ENCODE results near the gene BOC.

BOC gene

GRCh38 chr3:113295463-113295862, 84.1 kb downstream of the BOC start:
- H3K27me3 ChIP-seq (ENCODE audit: insufficient read depth, low read length): no peaks in the 10 kb centered on the region
- no peaks in the 10 kb centered on the region for H3K9me3 ChIP-seq (ENCODE audit: insufficient read depth, low read depth, low read length)
- H3K9ac ChIP-seq (ENCODE audit: low read depth, low read length): no peak overlapping the region
- no peaks in the 10 kb centered on the region for H3K36me3 ChIP-seq (ENCODE audit: insufficient read depth, low read depth, low read length)
- H3K4me3 ChIP-seq (ENCODE audit: low read length): no peak overlapping the region
- H3K4me1 ChIP-seq (ENCODE audit: insufficient read depth, low read length): peaks cover 10% of the 10 kb centered on the region; the same call in 1 of the 2 replicates
- H3K27ac ChIP-seq (ENCODE audit: low read length): no peak overlapping the region

- H3K9ac ChIP-seq (ENCODE audit: low read depth, low read length): no peak overlapping the region
- peaks cover 10% of the 10 kb centered on the region; the same call in 1 of the 2 replicates for H3K4me1 ChIP-seq (ENCODE audit: insufficient read depth, low read length)
- H3K27me3 ChIP-seq (ENCODE audit: insufficient read depth, low read length): no peaks in the 10 kb centered on the region
- H3K27ac ChIP-seq (ENCODE audit: low read length): no peak overlapping the region
- H3K36me3 ChIP-seq (ENCODE audit: insufficient read depth, low read depth, low read length): no peaks in the 10 kb centered on the region
- no peak overlapping the region for H3K4me3 ChIP-seq (ENCODE audit: low read length)
- no peaks in the 10 kb centered on the region for H3K9me3 ChIP-seq (ENCODE audit: insufficient read depth, low read depth, low read length)
Measured at GRCh38 chr3:113297287-113297686, 85.9 kb downstream of the BOC start.

- Histone ChIP-seq H3K27ac (ENCODE audit: low read length) (no peak overlapping the region), H3K4me3 (ENCODE audit: low read length) (no peak overlapping the region), H3K4me1 (ENCODE audit: insufficient read depth, low read length) (peaks cover 10% of the 10 kb centered on the region; the same call in 1 of the 2 replicates), H3K36me3 (ENCODE audit: insufficient read depth, low read depth, low read length) (no peaks in the 10 kb centered on the region), H3K9ac (ENCODE audit: low read depth, low read length) (no peak overlapping the region), H3K9me3 (ENCODE audit: insufficient read depth, low read depth, low read length) (no peaks in the 10 kb centered on the region), H3K27me3 (ENCODE audit: insufficient read depth, low read length) (no peaks in the 10 kb centered on the region)
Measured at GRCh38 chr3:113297841-113298240, 86.5 kb downstream of the BOC start.

- Histone ChIP-seq H3K9ac (ENCODE audit: low read depth, low read length) (no peak overlapping the region), H3K27ac (ENCODE audit: low read length) (no peak overlapping the region), H3K4me1 (ENCODE audit: insufficient read depth, low read length) (peaks cover 10% of the 10 kb centered on the region; the same call in 1 of the 2 replicates), H3K27me3 (ENCODE audit: insufficient read depth, low read length) (no peaks in the 10 kb centered on the region), H3K9me3 (ENCODE audit: insufficient read depth, low read depth, low read length) (no peaks in the 10 kb centered on the region), H3K4me3 (ENCODE audit: low read length) (no peak overlapping the region), H3K36me3 (ENCODE audit: insufficient read depth, low read depth, low read length) (no peaks in the 10 kb centered on the region)
Measured at GRCh38 chr3:113300596-113300995, 89.2 kb downstream of the BOC start.

GRCh38 chr3:113304102-113304501, 92.7 kb downstream of the BOC start:
- H3K27me3 ChIP-seq (ENCODE audit: insufficient read depth, low read length): no peaks in the 10 kb centered on the region
- no peak overlapping the region for H3K4me3 ChIP-seq (ENCODE audit: low read length)
- H3K4me1 ChIP-seq (ENCODE audit: insufficient read depth, low read length): no peaks in the 10 kb centered on the region
- H3K27ac ChIP-seq (ENCODE audit: low read length): no peak overlapping the region
- no peaks in the 10 kb centered on the region for H3K36me3 ChIP-seq (ENCODE audit: insufficient read depth, low read depth, low read length)
- H3K9ac ChIP-seq (ENCODE audit: low read depth, low read length): no peak overlapping the region
- H3K9me3 ChIP-seq (ENCODE audit: insufficient read depth, low read depth, low read length): no peaks in the 10 kb centered on the region

GRCh38 chr3:113304856-113305540, 93.6 kb downstream of the BOC start:
- H3K36me3 ChIP-seq (ENCODE audit: insufficient read depth, low read depth, low read length): no peaks in the 10 kb centered on the region
- H3K27ac ChIP-seq (ENCODE audit: low read length): no peak overlapping the region
- H3K4me3 ChIP-seq (ENCODE audit: low read length): no peak overlapping the region
- H3K9me3 ChIP-seq (ENCODE audit: insufficient read depth, low read depth, low read length): no peaks in the 10 kb centered on the region
- no peaks in the 10 kb centered on the region for H3K27me3 ChIP-seq (ENCODE audit: insufficient read depth, low read length)
- no peaks in the 10 kb centered on the region for H3K4me1 ChIP-seq (ENCODE audit: insufficient read depth, low read length)
- no peak overlapping the region for H3K9ac ChIP-seq (ENCODE audit: low read depth, low read length)

- Histone ChIP-seq H3K4me3 (ENCODE audit: low read length) (no peak overlapping the region), H3K36me3 (ENCODE audit: insufficient read depth, low read depth, low read length) (no peaks in the 10 kb centered on the region), H3K9me3 (ENCODE audit: insufficient read depth, low read depth, low read length) (peaks cover 34% of the 10 kb centered on the region), H3K4me1 (ENCODE audit: insufficient read depth, low read length) (no peaks in the 10 kb centered on the region), H3K27ac (ENCODE audit: low read length) (no peak overlapping the region), H3K9ac (ENCODE audit: low read depth, low read length) (no peak overlapping the region), H3K27me3 (ENCODE audit: insufficient read depth, low read length) (no peaks in the 10 kb centered on the region)
Measured at GRCh38 chr3:113310960-113311359, 99.6 kb downstream of the BOC start.

GRCh38 chr3:113312416-113312815, 101.1 kb downstream of the BOC start:
- Histone ChIP-seq H3K9ac (ENCODE audit: low read depth, low read length) (no peak overlapping the region), H3K9me3 (ENCODE audit: insufficient read depth, low read depth, low read length) (peaks cover 37% of the 10 kb centered on the region), H3K27me3 (ENCODE audit: insufficient read depth, low read length) (no peaks in the 10 kb centered on the region), H3K4me3 (ENCODE audit: low read length) (no peak overlapping the region), H3K27ac (ENCODE audit: low read length) (no peak overlapping the region), H3K36me3 (ENCODE audit: insufficient read depth, low read depth, low read length) (no peaks in the 10 kb centered on the region), H3K4me1 (ENCODE audit: insufficient read depth, low read length) (no peaks in the 10 kb centered on the region)

- no peaks in the 10 kb centered on the region for H3K36me3 ChIP-seq (ENCODE audit: insufficient read depth, low read depth, low read length)
- no peaks in the 10 kb centered on the region for H3K27me3 ChIP-seq (ENCODE audit: insufficient read depth, low read length)
- H3K4me1 ChIP-seq (ENCODE audit: insufficient read depth, low read length): no peaks in the 10 kb centered on the region
- H3K4me3 ChIP-seq (ENCODE audit: low read length): no peak overlapping the region
- H3K9me3 ChIP-seq (ENCODE audit: insufficient read depth, low read depth, low read length): peaks cover 37% of the 10 kb centered on the region
- no peak overlapping the region for H3K9ac ChIP-seq (ENCODE audit: low read depth, low read length)
- no peak overlapping the region for H3K27ac ChIP-seq (ENCODE audit: low read length)
Measured at GRCh38 chr3:113314923-113315322, 103.6 kb downstream of the BOC start.

GRCh38 chr3:113329757-113330156, 118.4 kb downstream of the BOC start:
- Histone ChIP-seq H3K27ac (ENCODE audit: low read length) (no peak overlapping the region), H3K4me3 (ENCODE audit: low read length) (no peak overlapping the region), H3K36me3 (ENCODE audit: insufficient read depth, low read depth, low read length) (no peaks in the 10 kb centered on the region), H3K9me3 (ENCODE audit: insufficient read depth, low read depth, low read length) (no peaks in the 10 kb centered on the region), H3K27me3 (ENCODE audit: insufficient read depth, low read length) (no peaks in the 10 kb centered on the region), H3K9ac (ENCODE audit: low read depth, low read length) (no peak overlapping the region), H3K4me1 (ENCODE audit: insufficient read depth, low read length) (no peaks in the 10 kb centered on the region)

GRCh38 chr3:113330742-113331141, 119.4 kb downstream of the BOC start:
- no peak overlapping the region for H3K27ac ChIP-seq (ENCODE audit: low read length)
- no peak overlapping the region for H3K9ac ChIP-seq (ENCODE audit: low read depth, low read length)
- H3K4me1 ChIP-seq (ENCODE audit: insufficient read depth, low read length): no peaks in the 10 kb centered on the region
- no peak overlapping the region for H3K4me3 ChIP-seq (ENCODE audit: low read length)
- no peaks in the 10 kb centered on the region for H3K36me3 ChIP-seq (ENCODE audit: insufficient read depth, low read depth, low read length)
- H3K9me3 ChIP-seq (ENCODE audit: insufficient read depth, low read depth, low read length): no peaks in the 10 kb centered on the region
- H3K27me3 ChIP-seq (ENCODE audit: insufficient read depth, low read length): no peaks in the 10 kb centered on the region

- H3K27me3 ChIP-seq (ENCODE audit: insufficient read depth, low read length): no peaks in the 10 kb centered on the region
- no peak overlapping the region for H3K9ac ChIP-seq (ENCODE audit: low read depth, low read length)
- no peak overlapping the region for H3K27ac ChIP-seq (ENCODE audit: low read length)
- H3K36me3 ChIP-seq (ENCODE audit: insufficient read depth, low read depth, low read length): no peaks in the 10 kb centered on the region
- no peaks in the 10 kb centered on the region for H3K4me1 ChIP-seq (ENCODE audit: insufficient read depth, low read length)
- H3K9me3 ChIP-seq (ENCODE audit: insufficient read depth, low read depth, low read length): no peaks in the 10 kb centered on the region
- no peak overlapping the region for H3K4me3 ChIP-seq (ENCODE audit: low read length)
Measured at GRCh38 chr3:113331187-113331586, 119.8 kb downstream of the BOC start.

All from iPS-20b (cell line).